OCI-LY7 (cell line): ENCODE measurements around the gene DHX57.

ENCODE experiments used
- EZH2phosphoT487 ChIP-seq: fragments of 200-600 bp; sonication (generic); IDR thresholded peaks from 2 replicates; pipeline ENCODE4 v1.6.1; 2018; ENCODE audit warnings: low read depth, borderline replicate concordance, mild to moderate bottlenecking, mixed run types, antibody characterized with exemption, low read length, moderate library complexity, mixed read lengths
- TF ChIP-seq, protein P1 (sequence below): fragments of 200-600 bp; sonication (generic); conservative IDR thresholded peaks from 2 replicates; pipeline ENCODE4 v1.5.1; 2014; ENCODE audit warnings: mild to moderate bottlenecking, antibody characterized with exemption, low read length, moderate library complexity, mixed read lengths

DNA sequence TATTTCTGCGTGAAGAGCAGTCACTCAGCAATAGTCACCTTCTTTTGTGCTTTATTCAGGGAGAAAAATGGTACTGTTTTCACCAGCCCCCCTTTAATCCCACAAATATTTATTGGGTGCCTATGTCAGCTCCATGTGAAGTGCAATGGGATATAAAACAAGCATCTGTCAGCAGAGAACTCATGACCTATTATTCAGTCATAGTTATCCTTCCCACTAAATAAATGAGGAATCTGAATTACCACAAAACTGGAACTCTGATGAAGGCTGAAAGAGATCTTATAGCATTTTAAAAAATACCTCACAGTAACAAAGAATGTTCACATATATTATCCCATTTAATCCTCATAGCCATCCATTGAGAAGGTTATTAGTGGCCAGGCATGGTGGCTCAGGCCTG lies 45.8 kb downstream of the DHX57 start:
- TF ChIP-seq, protein P1, sequence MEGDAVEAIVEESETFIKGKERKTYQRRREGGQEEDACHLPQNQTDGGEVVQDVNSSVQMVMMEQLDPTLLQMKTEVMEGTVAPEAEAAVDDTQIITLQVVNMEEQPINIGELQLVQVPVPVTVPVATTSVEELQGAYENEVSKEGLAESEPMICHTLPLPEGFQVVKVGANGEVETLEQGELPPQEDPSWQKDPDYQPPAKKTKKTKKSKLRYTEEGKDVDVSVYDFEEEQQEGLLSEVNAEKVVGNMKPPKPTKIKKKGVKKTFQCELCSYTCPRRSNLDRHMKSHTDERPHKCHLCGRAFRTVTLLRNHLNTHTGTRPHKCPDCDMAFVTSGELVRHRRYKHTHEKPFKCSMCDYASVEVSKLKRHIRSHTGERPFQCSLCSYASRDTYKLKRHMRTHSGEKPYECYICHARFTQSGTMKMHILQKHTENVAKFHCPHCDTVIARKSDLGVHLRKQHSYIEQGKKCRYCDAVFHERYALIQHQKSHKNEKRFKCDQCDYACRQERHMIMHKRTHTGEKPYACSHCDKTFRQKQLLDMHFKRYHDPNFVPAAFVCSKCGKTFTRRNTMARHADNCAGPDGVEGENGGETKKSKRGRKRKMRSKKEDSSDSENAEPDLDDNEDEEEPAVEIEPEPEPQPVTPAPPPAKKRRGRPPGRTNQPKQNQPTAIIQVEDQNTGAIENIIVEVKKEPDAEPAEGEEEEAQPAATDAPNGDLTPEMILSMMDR = no peak
- no peak for TF ChIP-seq EZH2phosphoT487
